H9 (cell line): ENCODE results near the gene IRF2BP1. TPM values are rescaled to one million over a fixed set of nuclear protein-coding genes. Genes with fewer than 3 reads are reported as not detected.

Experiments
- DNase-seq: peaks from one replicate; pipeline ENCODE4 v3.0.0-alpha.2; 2017
- H2AFZ ChIP-seq: one replicate; pipeline ENCODE4 v1.6.1; 2013; ENCODE audit warnings: mild to moderate bottlenecking, low read length, control low read depth, moderate library complexity
- H2AK5ac ChIP-seq: 2 replicates; pipeline ENCODE4 v1.6.1; 2013; ENCODE audit warnings: low read length, control low read depth, mixed read lengths; ENCODE audit not compliant: insufficient read length
- H2BK120ac ChIP-seq: one replicate; pipeline ENCODE4 v1.6.1; 2013; ENCODE audit warnings: low read depth, mild to moderate bottlenecking, low read length, control low read depth, inconsistent platforms; ENCODE audit not compliant: poor library complexity, severe bottlenecking
- H2BK12ac ChIP-seq: 2 replicates; pipeline ENCODE4 v1.6.1; 2013; ENCODE audit warnings: low read length, control low read depth, mixed read lengths, low read depth; ENCODE audit not compliant: insufficient read length
- H2BK15ac ChIP-seq: 2 replicates; pipeline ENCODE4 v1.6.1; 2013; ENCODE audit warnings: low read depth, low read length, control low read depth
- H2BK20ac ChIP-seq: one replicate; pipeline ENCODE4 v1.6.1; 2013; ENCODE audit warnings: low read depth, mild to moderate bottlenecking, low read length, control low read depth, inconsistent platforms; ENCODE audit not compliant: poor library complexity, severe bottlenecking
- H2BK5ac ChIP-seq: 2 replicates; pipeline ENCODE4 v1.6.1; 2013; ENCODE audit warnings: low read length, control low read depth, mixed read lengths; ENCODE audit not compliant: insufficient read length
- H3K14ac ChIP-seq: 2 replicates; pipeline ENCODE4 v1.6.1; 2013; ENCODE audit warnings: low read length, control low read depth; ENCODE audit not compliant: insufficient read depth
- H3K18ac ChIP-seq: 2 replicates; pipeline ENCODE4 v1.6.1; 2013; ENCODE audit warnings: low read depth, mild to moderate bottlenecking, mixed read lengths, low read length, control low read depth; ENCODE audit not compliant: insufficient read length
- H3K23ac ChIP-seq: 2 replicates; pipeline ENCODE4 v1.6.1; 2013; ENCODE audit warnings: low read length, control low read depth, mixed read lengths, low read depth; ENCODE audit not compliant: insufficient read length
- H3K23me2 ChIP-seq: 2 replicates; pipeline ENCODE4 v1.6.1; 2013; ENCODE audit warnings: low read depth, mild to moderate bottlenecking, mixed read lengths, low read length, control low read depth; ENCODE audit not compliant: insufficient read length, poor library complexity, severe bottlenecking
- H3K27ac ChIP-seq: 2 replicates; pipeline ENCODE4 v1.5.1; 2013; ENCODE audit warnings: low read length, control low read depth, mixed read lengths, low read depth; ENCODE audit not compliant: insufficient read length
- H3K27me3 ChIP-seq: 2 replicates; pipeline ENCODE4 v1.6.1; 2013; ENCODE audit warnings: low read length, control low read depth, inconsistent platforms; ENCODE audit not compliant: insufficient read depth
- H3K4ac ChIP-seq: 2 replicates; pipeline ENCODE4 v1.6.1; 2013; ENCODE audit warnings: low read depth, mild to moderate bottlenecking, control low read depth, inconsistent platforms, low read length, moderate library complexity
- H3K4me1 ChIP-seq: 2 replicates; pipeline ENCODE4 v1.6.1; 2013; ENCODE audit warnings: low read length, control low read depth, inconsistent platforms; ENCODE audit not compliant: insufficient read depth
- H3K4me2 ChIP-seq: 2 replicates; pipeline ENCODE4 v1.6.1; 2013; ENCODE audit warnings: low read length, control low read depth, mixed read lengths; ENCODE audit not compliant: insufficient read length, insufficient read depth
- H3K56ac ChIP-seq: 2 replicates; pipeline ENCODE4 v1.6.1; 2013; ENCODE audit warnings: low read depth, mild to moderate bottlenecking, mixed read lengths, low read length, control low read depth; ENCODE audit not compliant: insufficient read length
- H3K79me1 ChIP-seq: 2 replicates; pipeline ENCODE4 v1.6.1; 2013; ENCODE audit warnings: low read depth, mild to moderate bottlenecking, moderate library complexity, low read length, control low read depth, inconsistent platforms; ENCODE audit not compliant: insufficient read depth, poor library complexity, severe bottlenecking
- H3K79me2 ChIP-seq: 2 replicates; pipeline ENCODE4 v1.6.1; 2013; ENCODE audit warnings: low read length, control low read depth, inconsistent platforms; ENCODE audit not compliant: insufficient read depth
- H3K9ac ChIP-seq: 2 replicates; pipeline ENCODE4 v1.6.1; 2013; ENCODE audit warnings: low read length, control low read depth, mixed read lengths; ENCODE audit not compliant: insufficient read length; ENCODE audit errors: extremely low read depth
- H3K9me3 ChIP-seq: one replicate; pipeline ENCODE4 v1.6.1; 2013; ENCODE audit warnings: low read depth, low read length, inconsistent platforms; ENCODE audit not compliant: control insufficient read depth
- H3T11ph ChIP-seq: one replicate; pipeline ENCODE4 v1.6.1; 2013; ENCODE audit warnings: mild to moderate bottlenecking, low read length, control low read depth, inconsistent platforms
- H4K20me1 ChIP-seq: one replicate; pipeline ENCODE4 v1.6.1; 2013; ENCODE audit not compliant: control insufficient read depth, insufficient read length, insufficient read depth
- H4K5ac ChIP-seq: 2 replicates; pipeline ENCODE4 v1.6.1; 2013; ENCODE audit warnings: low read depth, mild to moderate bottlenecking, mixed read lengths, low read length, control low read depth; ENCODE audit not compliant: insufficient read length
- H4K8ac ChIP-seq: replicated peaks from 2 replicates; pipeline ENCODE4 v1.6.1; 2013; ENCODE audit warnings: low read length, control low read depth, mixed read lengths, low read depth; ENCODE audit not compliant: insufficient read length
- H4K91ac ChIP-seq: 2 replicates; pipeline ENCODE4 v1.6.1; 2013; ENCODE audit warnings: low read depth, mild to moderate bottlenecking, moderate library complexity, mixed read lengths, low read length, control low read depth; ENCODE audit not compliant: insufficient read length
- H3K27ac Mint-ChIP-seq, 3 experiments: 2 replicates in 2 of 3; 3 replicates in 1 of 3; pipeline ENCODE4 v1.8.0; 2020 to 2021; ENCODE audit warnings: mixed read lengths in 3 of 3, mild to moderate bottlenecking in 1 of 3, moderate library complexity in 1 of 3
- H3K27me3 Mint-ChIP-seq: 2 replicates; pipeline ENCODE4 v1.8.0; 2021; ENCODE audit warnings: low read depth, mild to moderate bottlenecking, moderate library complexity, mixed read lengths
- H3K36me3 Mint-ChIP-seq, 3 experiments: 2 replicates in 2 of 3; 3 replicates in 1 of 3; pipeline ENCODE4 v1.8.0; 2020 to 2021; ENCODE audit warnings: low read depth in 3 of 3, mixed read lengths in 3 of 3; ENCODE audit not compliant: insufficient read depth in 1 of 3
- H3K4me1 Mint-ChIP-seq, 2 experiments: 2 replicates each; pipeline ENCODE4 v1.8.0; 2020; ENCODE audit warnings: mixed read lengths in 2 of 2
- H3K4me3 Mint-ChIP-seq, 2 experiments: 2 replicates in 1 of 2; 3 replicates in 1 of 2; pipeline ENCODE4 v1.8.0; 2020 to 2021; ENCODE audit warnings: mild to moderate bottlenecking in 2 of 2, mixed read lengths in 2 of 2, moderate library complexity in 1 of 2
- H3K9me3 Mint-ChIP-seq, 2 experiments: 2 replicates in 1 of 2; 3 replicates in 1 of 2; pipeline ENCODE4 v1.8.0; 2020; ENCODE audit warnings: mild to moderate bottlenecking in 2 of 2, mixed read lengths in 2 of 2, moderate library complexity in 1 of 2
- WGBS: extraction: QIAGEN DNeasy Blood & Tissue Kit; methylation state at CpG from one replicate; pipeline ENCODE4 v1.1.7; 2013; ENCODE audit warnings: missing lambda C conversion rate, low lambda C conversion rate, mixed read lengths; ENCODE audit not compliant: insufficient read length; ENCODE audit errors: extremely low coverage; 5-methylcytosine and 5-hydroxymethylcytosine counted together
- total RNA-seq: library from RNA; stranded (reverse); gene quantifications from 2 replicates; pipeline ENCODE4 v1.2.1, GENCODE V29; 2021
- TF ChIP-seq, protein P1 (sequence below): fragments of 200-600 bp; sonication (generic); conservative IDR thresholded peaks from 3 replicates; pipeline ENCODE4 v1.8.0; 2021; ENCODE audit warnings: antibody characterized with exemption, mild to moderate bottlenecking

IRF2BP1 gene
- total RNA-seq, 1 experiment from 2014 or later: 28.2 TPM

DNA sequence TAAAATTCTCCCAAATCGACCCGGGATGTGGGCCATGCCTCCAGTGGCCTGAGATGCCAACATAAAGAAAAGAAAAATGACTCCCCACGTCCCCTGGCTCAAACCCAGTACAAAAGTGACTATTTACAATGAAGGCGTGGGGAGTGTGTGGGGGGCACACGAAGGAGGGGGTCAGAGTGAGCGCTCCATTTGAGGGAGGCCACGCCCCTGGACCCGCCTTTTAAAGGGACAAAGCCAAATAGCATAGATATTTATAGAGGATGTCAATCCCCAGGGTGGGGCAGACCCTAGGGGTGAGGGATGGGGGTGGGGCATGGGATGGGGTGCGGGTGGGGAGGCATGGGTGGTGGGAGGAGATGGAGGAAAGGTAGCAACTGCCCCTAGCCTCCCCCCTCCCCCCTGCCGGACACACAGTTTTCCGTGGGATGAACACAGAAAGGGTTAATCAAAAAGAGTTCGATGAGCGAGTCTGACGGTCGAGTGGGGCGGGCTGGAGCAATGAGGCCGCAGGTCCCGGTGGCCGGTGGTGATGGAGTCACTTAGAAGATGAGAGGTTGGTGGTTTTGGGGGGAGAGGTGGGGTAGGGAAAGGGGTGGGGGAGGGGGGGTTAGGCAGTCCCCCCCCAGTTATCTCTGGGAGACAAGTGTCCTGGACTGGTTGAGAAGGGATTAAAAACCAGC, 48.8 kb upstream of the IRF2BP1 start:
- no peaks in the 10 kb centered on the region; a peak in 1 of 5 replicates for H3K9me3 Mint-ChIP-seq
- Histone ChIP-seq H2BK15ac (no peak overlapping the region), H3K79me1 (no peaks in the 10 kb centered on the region), H3K27ac (no peak overlapping the region), H3K23ac (no peak overlapping the region), H2BK12ac (no peak overlapping the region), H3K56ac (no peak overlapping the region), H3K14ac (no peak overlapping the region), H2BK20ac (no peak overlapping the region), H3K4me1 (no peaks in the 10 kb centered on the region), H4K91ac (no peak overlapping the region), H4K5ac (no peak overlapping the region), H3K4me2 (no peak overlapping the region), H2AK5ac (no peak overlapping the region), H2BK120ac (no peak overlapping the region), H2BK5ac (no peak overlapping the region), H3K9ac (no peak overlapping the region), H3K27me3 (no peaks in the 10 kb centered on the region), H3T11ph (no peak overlapping the region), H3K9me3 (no peaks in the 10 kb centered on the region), H3K23me2 (no peaks in the 10 kb centered on the region), H3K79me2 (no peaks in the 10 kb centered on the region), H3K18ac (no peak overlapping the region), H4K8ac (no peak overlapping the region), H3K4ac (no peak overlapping the region), H4K20me1 (no peaks in the 10 kb centered on the region), H2AFZ (no peak overlapping the region)
- WGBS: no CpG with 5 or more reads among the region's 19 CpGs
- H3K4me3 Mint-ChIP-seq: no peak overlapping the region
- H3K27ac Mint-ChIP-seq: no peak overlapping the region
- peaks cover 56% of the 10 kb centered on the region for H3K27me3 Mint-ChIP-seq
- no peak for DNase-seq
- peaks cover 0 to 5% (median 0%) of the 10 kb centered on the region in 3 experiments; a peak in 2 of 7 replicates for H3K36me3 Mint-ChIP-seq
- TF ChIP-seq, protein P1, sequence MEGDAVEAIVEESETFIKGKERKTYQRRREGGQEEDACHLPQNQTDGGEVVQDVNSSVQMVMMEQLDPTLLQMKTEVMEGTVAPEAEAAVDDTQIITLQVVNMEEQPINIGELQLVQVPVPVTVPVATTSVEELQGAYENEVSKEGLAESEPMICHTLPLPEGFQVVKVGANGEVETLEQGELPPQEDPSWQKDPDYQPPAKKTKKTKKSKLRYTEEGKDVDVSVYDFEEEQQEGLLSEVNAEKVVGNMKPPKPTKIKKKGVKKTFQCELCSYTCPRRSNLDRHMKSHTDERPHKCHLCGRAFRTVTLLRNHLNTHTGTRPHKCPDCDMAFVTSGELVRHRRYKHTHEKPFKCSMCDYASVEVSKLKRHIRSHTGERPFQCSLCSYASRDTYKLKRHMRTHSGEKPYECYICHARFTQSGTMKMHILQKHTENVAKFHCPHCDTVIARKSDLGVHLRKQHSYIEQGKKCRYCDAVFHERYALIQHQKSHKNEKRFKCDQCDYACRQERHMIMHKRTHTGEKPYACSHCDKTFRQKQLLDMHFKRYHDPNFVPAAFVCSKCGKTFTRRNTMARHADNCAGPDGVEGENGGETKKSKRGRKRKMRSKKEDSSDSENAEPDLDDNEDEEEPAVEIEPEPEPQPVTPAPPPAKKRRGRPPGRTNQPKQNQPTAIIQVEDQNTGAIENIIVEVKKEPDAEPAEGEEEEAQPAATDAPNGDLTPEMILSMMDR: no peak
- H3K4me1 Mint-ChIP-seq: peaks cover 7 to 34% of the 10 kb centered on the region in 2 experiments; a peak in 3 of 4 replicates
